K562 (cell line): ENCODE data around the gene TCEA3. TPM values are rescaled to one million over a fixed set of nuclear protein-coding genes. Genes with fewer than 3 reads are reported as not detected.

Source experiments
- CEBPB ChIP-seq: fragments of 450-650 bp; IDR thresholded peaks from 2 replicates; pipeline ENCODE4 v1.6.1; 2016; ENCODE audit warnings: missing genetic modification characterization, missing compliant biosample characterization
- DPF2 ChIP-seq: fragments of 450-650 bp; IDR thresholded peaks from 2 replicates; pipeline ENCODE4 v1.6.1; 2016
- HEY1 ChIP-seq: fragments of 250-450 bp; sonication (Bioruptor Pico); IDR thresholded peaks from 2 replicates; pipeline ENCODE4 v1.5.0; 2020; ENCODE audit warnings: mild to moderate bottlenecking, moderate library complexity, borderline replicate concordance
- MCM5 ChIP-seq: fragments of 450-650 bp; IDR thresholded peaks from 2 replicates; pipeline ENCODE4 v1.6.1; 2016; ENCODE audit warnings: low read depth
- NR2C1 ChIP-seq, 2 experiments: fragments of 450-650 bp; IDR thresholded peaks; 2 replicates each; pipeline ENCODE4 v1.6.1; 2017; ENCODE audit warnings: mild to moderate bottlenecking in 2 of 2, antibody characterized with exemption in 1 of 2, inconsistent platforms in 1 of 2, missing compliant biosample characterization in 1 of 2, missing genetic modification characterization in 1 of 2
- PRMT5 ChIP-seq: sonication (generic); formaldehyde crosslinking; IDR thresholded peaks from 2 replicates; pipeline ENCODE4 v1.5.0; 2020; ENCODE audit warnings: missing genetic modification reagents
- RFX7 ChIP-seq: fragments of 250-450 bp; sonication (Bioruptor Pico); IDR thresholded peaks from 2 replicates; pipeline ENCODE4 v1.5.1; 2021; ENCODE audit warnings: mild to moderate bottlenecking
- SAP30 ChIP-seq: fragments of 200-600 bp; sonication (generic); IDR thresholded peaks from 2 replicates; pipeline ENCODE4 v1.6.1; 2012; ENCODE audit warnings: borderline replicate concordance, low read depth, mild to moderate bottlenecking, moderate library complexity, low read length, control low read depth, inconsistent platforms; ENCODE audit not compliant: insufficient read depth, poor library complexity, severe bottlenecking
- TAF1 ChIP-seq: IDR thresholded peaks from 2 replicates; pipeline ENCODE4 v1.6.1; 2011; ENCODE audit warnings: mild to moderate bottlenecking, low read length, moderate library complexity; ENCODE audit not compliant: insufficient read depth, control insufficient read depth, severe bottlenecking; ENCODE audit errors: extremely low read depth
- TEAD2 ChIP-seq: fragments of 450-650 bp; IDR thresholded peaks from 2 replicates; pipeline ENCODE4 v1.6.1; 2016; ENCODE audit warnings: missing genetic modification characterization, control low read depth, missing compliant biosample characterization
- ZBTB8A ChIP-seq: fragments of 450-650 bp; IDR thresholded peaks from 2 replicates; pipeline ENCODE4 v1.6.1; 2018; ENCODE audit warnings: mild to moderate bottlenecking, moderate library complexity; ENCODE audit not compliant: partially characterized antibody
- ZNF584 ChIP-seq: fragments of 200-800 bp; sonication (Bioruptor generic); IDR thresholded peaks from 2 replicates; pipeline ENCODE4 v1.6.1; 2016; ENCODE audit warnings: low read depth, mild to moderate bottlenecking, missing genetic modification characterization, missing compliant biosample characterization
- ZNF79 ChIP-seq: fragments of 250-450 bp; sonication (Bioruptor Pico); IDR thresholded peaks from 2 replicates; pipeline ENCODE4 v1.4.0; 2020; ENCODE audit warnings: low read depth, mild to moderate bottlenecking, moderate library complexity
- polyA plus RNA-seq, 8 experiments: library from polyadenylated mRNA; depleted of rRNA in 4 of 8; stranded (reverse) in 5 of 8; unstranded in 3 of 8; fragments of >200 nt; fragmentation: Nextera tagmentation in 2 of 8; fragmentation: Illumina TruSeq in 1 of 8; extraction: Ambion mirVana in 2 of 8; extraction: Trizol in 1 of 8; gene quantifications; 2 replicates each; pipeline versions ENCODE4 v1.2.1 to v1.2.3, GENCODE V29; 2011 to 2014; ENCODE audit warnings: inconsistent platforms in 1 of 8, missing spikeins in 1 of 8
- total RNA-seq, 7 experiments: library from RNA; depleted of rRNA in 6 of 7; stranded (reverse); fragments of >200 nt in 6 of 7; fragmentation: Illumina TruSeq in 2 of 7; extraction: Trizol in 2 of 7; gene quantifications; 2 replicates each; pipeline versions ENCODE4 v1.2.1 to v1.2.3, GENCODE V29; 2011 to 2021; ENCODE audit warnings: low replicate concordance in 1 of 7
- TF ChIP-seq, protein P1 (sequence below): IDR thresholded peaks from 3 replicates; pipeline ENCODE4 v1.6.1; 2011; ENCODE audit warnings: borderline replicate concordance, mild to moderate bottlenecking, moderate library complexity; ENCODE audit not compliant: insufficient read length; ENCODE audit errors: extremely low read depth
- TF ChIP-seq, protein P2 (sequence below): fragments of 450-650 bp; conservative IDR thresholded peaks from 2 replicates; pipeline ENCODE4 v1.6.1; 2016; ENCODE audit warnings: missing genetic modification characterization, low read depth, mild to moderate bottlenecking, missing compliant biosample characterization, moderate library complexity
- TF ChIP-seq, protein P3 (sequence below): fragments of 450-650 bp; formaldehyde crosslinking; conservative IDR thresholded peaks from 2 replicates; pipeline ENCODE4 v1.4.0; 2022; ENCODE audit warnings: mild to moderate bottlenecking, missing genetic modification characterization
- TF ChIP-seq, protein P4 (sequence below), 2 experiments: IDR thresholded peaks; 2 replicates each; pipeline ENCODE4 v1.6.1; 2011; ENCODE audit warnings: borderline replicate concordance in 1 of 2, control low read depth in 1 of 2, low read depth in 1 of 2, low read length in 1 of 2, mild to moderate bottlenecking in 1 of 2, mixed read lengths in 1 of 2, moderate library complexity in 1 of 2; ENCODE audit not compliant: insufficient read depth in 1 of 2, insufficient read length in 1 of 2, poor library complexity in 1 of 2, severe bottlenecking in 1 of 2; ENCODE audit errors: extremely low read depth in 1 of 2

The TCEA3 gene
- total and polyA plus RNA-seq, 9 of the 15 experiments (the other 6 are each of a cell fraction or from before 2014, with no cell fraction given): 0.03 to 0.55 (median 0.36) TPM

DNA sequence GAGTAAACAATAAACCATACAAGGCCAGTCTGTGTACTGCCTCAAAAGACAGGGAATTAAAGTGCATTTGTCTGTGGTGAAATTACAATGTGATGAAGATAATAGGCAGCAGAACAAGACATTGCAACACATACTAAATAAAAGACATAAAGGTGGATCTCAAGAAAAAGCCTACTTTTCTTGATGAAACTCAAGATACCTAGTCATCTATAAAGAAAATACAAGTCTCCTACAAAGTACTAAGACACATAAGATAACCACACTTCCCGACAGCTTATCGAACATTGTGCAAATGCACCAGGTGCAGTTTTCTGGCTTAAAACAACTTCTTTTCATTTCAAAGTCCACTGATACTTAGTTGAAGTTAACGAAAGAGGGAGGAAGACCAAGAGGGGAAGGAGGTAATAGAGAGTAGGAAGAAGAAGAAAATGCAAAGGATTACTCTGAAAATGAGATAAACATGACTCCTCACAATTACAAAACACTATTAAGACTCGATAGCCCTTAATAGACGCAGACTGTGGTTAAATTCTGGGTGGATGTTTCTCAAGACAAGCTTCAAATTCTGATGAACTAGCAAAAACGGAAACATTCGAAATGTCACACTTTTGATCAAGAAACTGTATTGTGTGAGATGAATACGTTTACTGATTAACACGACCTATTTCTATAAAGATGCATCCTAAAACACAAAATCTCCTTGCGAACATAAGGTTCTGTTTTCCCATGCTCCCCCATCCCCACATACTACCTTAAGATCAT lies 82.4 kb downstream of the TCEA3 start (continued):
- TF ChIP-seq, protein P1, sequence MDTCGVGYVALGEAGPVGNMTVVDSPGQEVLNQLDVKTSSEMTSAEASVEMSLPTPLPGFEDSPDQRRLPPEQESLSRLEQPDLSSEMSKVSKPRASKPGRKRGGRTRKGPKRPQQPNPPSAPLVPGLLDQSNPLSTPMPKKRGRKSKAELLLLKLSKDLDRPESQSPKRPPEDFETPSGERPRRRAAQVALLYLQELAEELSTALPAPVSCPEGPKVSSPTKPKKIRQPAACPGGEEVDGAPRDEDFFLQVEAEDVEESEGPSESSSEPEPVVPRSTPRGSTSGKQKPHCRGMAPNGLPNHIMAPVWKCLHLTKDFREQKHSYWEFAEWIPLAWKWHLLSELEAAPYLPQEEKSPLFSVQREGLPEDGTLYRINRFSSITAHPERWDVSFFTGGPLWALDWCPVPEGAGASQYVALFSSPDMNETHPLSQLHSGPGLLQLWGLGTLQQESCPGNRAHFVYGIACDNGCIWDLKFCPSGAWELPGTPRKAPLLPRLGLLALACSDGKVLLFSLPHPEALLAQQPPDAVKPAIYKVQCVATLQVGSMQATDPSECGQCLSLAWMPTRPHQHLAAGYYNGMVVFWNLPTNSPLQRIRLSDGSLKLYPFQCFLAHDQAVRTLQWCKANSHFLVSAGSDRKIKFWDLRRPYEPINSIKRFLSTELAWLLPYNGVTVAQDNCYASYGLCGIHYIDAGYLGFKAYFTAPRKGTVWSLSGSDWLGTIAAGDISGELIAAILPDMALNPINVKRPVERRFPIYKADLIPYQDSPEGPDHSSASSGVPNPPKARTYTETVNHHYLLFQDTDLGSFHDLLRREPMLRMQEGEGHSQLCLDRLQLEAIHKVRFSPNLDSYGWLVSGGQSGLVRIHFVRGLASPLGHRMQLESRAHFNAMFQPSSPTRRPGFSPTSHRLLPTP: no peak
- TF ChIP-seq NR2C1 (IDR thresholded peaks at IDR 0.05) (no peak), NR2C1 (tag; IDR thresholded peaks at IDR 0.05) (no peak), TAF1 (no peak), DPF2 (peak; percentile 74; the same call in 1 of the 2 replicates), TEAD2 (tag) (no peak), ZNF79 (no peak), ZBTB8A (no peak), PRMT5 (CRISPR knock-in tag) (no peak), HEY1 (CRISPR knock-in tag) (no peak), SAP30 (no peak), RFX7 (CRISPR knock-in tag) (no peak), CEBPB (peak; percentile 86), ZNF584 (CRISPR knock-in tag) (no peak), MCM5 (no peak)
- TF ChIP-seq, protein P2, sequence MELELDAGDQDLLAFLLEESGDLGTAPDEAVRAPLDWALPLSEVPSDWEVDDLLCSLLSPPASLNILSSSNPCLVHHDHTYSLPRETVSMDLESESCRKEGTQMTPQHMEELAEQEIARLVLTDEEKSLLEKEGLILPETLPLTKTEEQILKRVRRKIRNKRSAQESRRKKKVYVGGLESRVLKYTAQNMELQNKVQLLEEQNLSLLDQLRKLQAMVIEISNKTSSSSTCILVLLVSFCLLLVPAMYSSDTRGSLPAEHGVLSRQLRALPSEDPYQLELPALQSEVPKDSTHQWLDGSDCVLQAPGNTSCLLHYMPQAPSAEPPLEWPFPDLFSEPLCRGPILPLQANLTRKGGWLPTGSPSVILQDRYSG: no peak
- TF ChIP-seq, protein P3, sequence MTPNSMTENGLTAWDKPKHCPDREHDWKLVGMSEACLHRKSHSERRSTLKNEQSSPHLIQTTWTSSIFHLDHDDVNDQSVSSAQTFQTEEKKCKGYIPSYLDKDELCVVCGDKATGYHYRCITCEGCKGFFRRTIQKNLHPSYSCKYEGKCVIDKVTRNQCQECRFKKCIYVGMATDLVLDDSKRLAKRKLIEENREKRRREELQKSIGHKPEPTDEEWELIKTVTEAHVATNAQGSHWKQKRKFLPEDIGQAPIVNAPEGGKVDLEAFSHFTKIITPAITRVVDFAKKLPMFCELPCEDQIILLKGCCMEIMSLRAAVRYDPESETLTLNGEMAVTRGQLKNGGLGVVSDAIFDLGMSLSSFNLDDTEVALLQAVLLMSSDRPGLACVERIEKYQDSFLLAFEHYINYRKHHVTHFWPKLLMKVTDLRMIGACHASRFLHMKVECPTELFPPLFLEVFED: no peak
- TF ChIP-seq, protein P4, sequence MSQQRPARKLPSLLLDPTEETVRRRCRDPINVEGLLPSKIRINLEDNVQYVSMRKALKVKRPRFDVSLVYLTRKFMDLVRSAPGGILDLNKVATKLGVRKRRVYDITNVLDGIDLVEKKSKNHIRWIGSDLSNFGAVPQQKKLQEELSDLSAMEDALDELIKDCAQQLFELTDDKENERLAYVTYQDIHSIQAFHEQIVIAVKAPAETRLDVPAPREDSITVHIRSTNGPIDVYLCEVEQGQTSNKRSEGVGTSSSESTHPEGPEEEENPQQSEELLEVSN (IDR thresholded peaks at IDR 0.05; ENCODE audit: borderline replicate concordance in 1 of 2, extremely low read depth in 1 of 2, insufficient read depth in 1 of 2, insufficient read length in 1 of 2, low read depth in 1 of 2, low read length in 1 of 2, poor library complexity in 1 of 2, severe bottlenecking in 1 of 2): no peak
